Hindlimb muscle (tissue), 1 donor: ENCODE measurements around the gene MTRR. TPM values are rescaled to one million over a fixed set of nuclear protein-coding genes. Genes with fewer than 3 reads are reported as not detected.

Experiments
- DNase-seq: peaks from one replicate; pipeline ENCODE4 v3.0.0-alpha.2; 2013
- polyA plus RNA-seq: library from polyadenylated mRNA; unstranded; fragments of 120-200 nt; gene quantifications from one replicate; pipeline ENCODE4 v1.2.1, GENCODE V29; 2013; ENCODE audit not compliant: insufficient read length

MTRR gene
- polyA plus RNA-seq, 1 donor, result 25.9 TPM

GRCh38 chr5:7857926-7858632, 10.9 kb upstream of the MTRR start:
- DNase-seq, result no peak

GRCh38 chr5:7866196-7866595, 2.8 kb upstream of the MTRR start:
- DNase-seq, result no peak

GRCh38 chr5:7867260-7867659, 1.7 kb upstream of the MTRR start:
- DNase-seq, result no peak

- no peak for DNase-seq
Measured at GRCh38 chr5:7868427-7868772, 548 bp upstream of the MTRR start.

GRCh38 chr5:7869474-7870136, 657 bp downstream of the MTRR start:
- DNase-seq, result no peak

GRCh38 chr5:7871653-7872052, 2.7 kb downstream of the MTRR start:
- no peak for DNase-seq

GRCh38 chr5:7872517-7873130, 3.7 kb downstream of the MTRR start:
- DNase-seq, result no peak

GRCh38 chr5:7873216-7873615, 4.3 kb downstream of the MTRR start:
- DNase-seq, result no peak

- DNase-seq, result no peak
Measured at GRCh38 chr5:7874639-7875038, 5.7 kb downstream of the MTRR start.

GRCh38 chr5:7875151-7875550, 6.2 kb downstream of the MTRR start:
- no peak for DNase-seq

- no peak for DNase-seq
Measured at GRCh38 chr5:7876867-7877266, 7.9 kb downstream of the MTRR start.

- no peak for DNase-seq
Measured at GRCh38 chr5:7877851-7878250, 8.9 kb downstream of the MTRR start.

GRCh38 chr5:7878381-7878873, 9.5 kb downstream of the MTRR start:
- DNase-seq, result no peak

- DNase-seq, result no peak
Measured at GRCh38 chr5:7881091-7881490, 12.1 kb downstream of the MTRR start.

GRCh38 chr5:7881816-7882215, 12.9 kb downstream of the MTRR start:
- DNase-seq, result no peak

- DNase-seq, result no peak
Measured at GRCh38 chr5:7882926-7883325, 14.0 kb downstream of the MTRR start.

GRCh38 chr5:7884491-7885267, 15.7 kb downstream of the MTRR start:
- no peak for DNase-seq

GRCh38 chr5:7886849-7887475, 18.0 kb downstream of the MTRR start:
- peak; percentile 35 for DNase-seq

GRCh38 chr5:7888901-7889300, 20.0 kb downstream of the MTRR start:
- no peak for DNase-seq

GRCh38 chr5:7894439-7894838, 25.5 kb downstream of the MTRR start:
- no peak for DNase-seq

- no peak for DNase-seq
Measured at GRCh38 chr5:7894860-7895259, 25.9 kb downstream of the MTRR start.

- no peak for DNase-seq
Measured at GRCh38 chr5:7897014-7897600, 28.2 kb downstream of the MTRR start.
